ENCODE data around the gene PALLD.

GRCh38 chr4:168449719-168450452, 47.0 kb upstream of the PALLD start:
- no peak for TF ChIP-seq POLR2A (IDR thresholded peaks at IDR 0.05)
- no peak for TF ChIP-seq EP300 (IDR thresholded peaks at IDR 0.05)
